GM19467 (cell line): Measurements from ENCODE around the gene ABCA1.
"Not testable (repeated sequence)": the region's sequence is repeated elsewhere in the genome, so short reads cannot be mapped to it uniquely, and the experiment has no call there.

Experiments used
- ATAC-seq: cut with Tn5 transposase; IDR thresholded peaks from one replicate; pipeline ENCODE4 v1.9.1; 2021; ENCODE audit warnings: mild to moderate bottlenecking, moderate library complexity; ENCODE audit not compliant: unreplicated experiment

The ABCA1 gene

GRCh38 chr9:104774831-104775573, 153.0 kb downstream of the ABCA1 start:
- peak; percentile 81 for ATAC-seq

- ATAC-seq = no peak
Measured at GRCh38 chr9:104774132-104774531, 153.8 kb downstream of the ABCA1 start.

GRCh38 chr9:104772714-104773510, 155.0 kb downstream of the ABCA1 start:
- no peak for ATAC-seq

- ATAC-seq = no peak
Measured at GRCh38 chr9:104769655-104770054, 158.3 kb downstream of the ABCA1 start.

GRCh38 chr9:104769029-104769428, 158.9 kb downstream of the ABCA1 start:
- not testable (repeated sequence) for ATAC-seq

GRCh38 chr9:104767507-104767906, 160.4 kb downstream of the ABCA1 start:
- no peak for ATAC-seq

GRCh38 chr9:104766025-104766424, 161.9 kb downstream of the ABCA1 start:
- no peak for ATAC-seq

- ATAC-seq = peak; percentile 33
Measured at GRCh38 chr9:104765138-104765537, 162.8 kb downstream of the ABCA1 start.

GRCh38 chr9:104758974-104759373, 169.0 kb downstream of the ABCA1 start:
- ATAC-seq = no peak

- ATAC-seq = no peak
Measured at GRCh38 chr9:104750185-104750767, 177.7 kb downstream of the ABCA1 start.

- ATAC-seq = no peak
Measured at GRCh38 chr9:104748359-104749031, 179.5 kb downstream of the ABCA1 start.

- peak; percentile 84 for ATAC-seq
Measured at GRCh38 chr9:104747565-104748358, 180.2 kb downstream of the ABCA1 start, which contains the start of gene NIPSNAP3A. Gene NIPSNAP3A (plus strand): TSS chr9:104747683. CDS start chr9:104747793, 110 bp downstream.

- ATAC-seq = no peak
Measured at GRCh38 chr9:104747245-104747564, 180.8 kb downstream of the ABCA1 start.

- ATAC-seq = no peak
Measured at GRCh38 chr9:104746798-104747197, 181.2 kb downstream of the ABCA1 start.

- no peak for ATAC-seq
Measured at GRCh38 chr9:104746285-104746684, 181.7 kb downstream of the ABCA1 start.

GRCh38 chr9:104745852-104746251, 182.1 kb downstream of the ABCA1 start:
- ATAC-seq = no peak

- ATAC-seq = peak; percentile 38
Measured at GRCh38 chr9:104743376-104743985, 184.5 kb downstream of the ABCA1 start.

- ATAC-seq = no peak
Measured at GRCh38 chr9:104740621-104741020, 187.3 kb downstream of the ABCA1 start.

GRCh38 chr9:104738452-104738851, 189.5 kb downstream of the ABCA1 start:
- no peak for ATAC-seq
